Measurements from ENCODE around the gene PRKCB.

Gene PRKCB
- total RNA-seq: 221 to 232 reads per million in 2 donors

DNA sequence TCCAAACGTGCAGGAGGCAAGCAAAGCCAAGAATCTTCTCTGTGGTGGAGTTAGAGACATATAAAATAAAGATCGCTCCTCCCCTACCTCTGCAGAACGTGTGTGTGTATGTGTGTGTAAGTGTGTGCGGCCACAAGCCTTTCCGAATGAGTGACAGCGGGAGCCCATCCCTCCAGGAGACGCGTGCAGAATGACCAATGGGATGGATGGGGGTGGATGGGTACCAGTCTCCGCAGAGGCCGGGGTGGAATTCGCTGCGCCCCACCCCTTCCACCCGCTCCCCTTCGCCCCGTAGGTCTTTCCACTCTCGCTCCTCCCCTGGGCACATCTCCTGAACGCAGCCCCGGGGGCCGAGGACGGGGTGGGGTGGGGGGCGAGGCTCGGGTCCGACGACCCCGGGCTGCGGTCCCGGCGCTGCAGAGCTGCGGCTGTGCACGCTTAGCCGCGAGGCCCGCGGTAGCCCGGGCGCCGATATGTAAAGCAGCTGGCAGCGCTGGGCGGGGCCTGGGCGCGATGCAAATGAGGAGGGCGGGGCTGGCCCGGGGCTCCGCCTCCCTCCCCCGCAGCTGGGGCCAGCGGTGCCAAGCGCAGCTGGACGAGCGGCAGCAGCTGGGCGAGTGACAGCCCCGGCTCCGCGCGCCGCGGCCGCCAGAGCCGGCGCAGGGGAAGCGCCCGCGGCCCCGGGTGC lies at the start of gene PRKCB:
Gene PRKCB, plus strand, starts transcription at position 594 of the 688 bp plus-strand sequence.
- peak; percentile 88 for DNase-seq

DNA sequence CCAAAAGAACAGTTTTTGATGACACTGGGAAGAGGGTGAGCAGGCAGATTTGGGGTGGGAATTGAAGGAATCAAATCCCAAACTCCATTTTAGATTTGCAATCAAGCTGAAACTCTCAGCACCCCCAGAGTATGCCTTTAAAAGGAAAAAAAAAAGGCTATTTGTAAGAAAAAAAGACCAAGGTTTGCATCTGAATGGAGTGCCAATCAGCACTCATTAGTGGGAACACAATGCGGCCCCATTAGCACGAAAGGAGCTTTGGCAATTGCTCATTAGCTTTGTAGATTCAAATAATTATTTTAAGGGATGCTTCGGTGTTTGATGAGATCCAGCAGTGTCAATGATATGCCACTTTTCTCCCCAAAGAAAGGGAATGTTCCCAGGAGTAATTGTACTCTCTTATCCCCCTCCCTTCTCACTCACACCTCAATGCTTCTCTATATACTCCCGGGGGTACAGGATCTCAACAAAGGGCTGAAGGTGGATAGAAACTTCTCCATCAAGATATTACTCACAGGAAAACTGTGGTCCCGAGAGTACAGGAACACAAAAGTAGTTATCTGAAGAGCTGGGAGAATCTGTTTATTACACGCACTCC lies 48.7 kb upstream of the PRKCB start:
- no peak for DNase-seq

DNA sequence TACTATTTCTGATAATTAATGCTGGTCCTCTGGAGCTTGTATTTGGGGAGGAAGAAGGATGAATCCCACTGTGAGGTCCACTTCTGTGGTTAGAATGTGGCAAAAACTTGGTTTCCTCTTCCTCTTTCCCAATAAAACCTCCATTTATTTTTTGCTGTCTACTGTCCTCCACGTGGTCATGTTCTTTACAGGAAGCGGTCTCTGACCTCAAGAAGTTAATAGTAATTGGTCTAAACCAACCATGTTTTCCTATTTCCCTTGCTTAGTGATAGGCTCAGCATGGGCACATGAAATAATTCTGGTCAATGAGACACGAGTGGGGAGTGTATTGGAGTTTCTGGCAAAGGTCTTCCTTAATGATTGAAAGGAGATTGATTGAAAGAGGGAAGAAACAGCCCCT lies 47.1 kb upstream of the PRKCB start:
- DNase-seq: no peak

DNA sequence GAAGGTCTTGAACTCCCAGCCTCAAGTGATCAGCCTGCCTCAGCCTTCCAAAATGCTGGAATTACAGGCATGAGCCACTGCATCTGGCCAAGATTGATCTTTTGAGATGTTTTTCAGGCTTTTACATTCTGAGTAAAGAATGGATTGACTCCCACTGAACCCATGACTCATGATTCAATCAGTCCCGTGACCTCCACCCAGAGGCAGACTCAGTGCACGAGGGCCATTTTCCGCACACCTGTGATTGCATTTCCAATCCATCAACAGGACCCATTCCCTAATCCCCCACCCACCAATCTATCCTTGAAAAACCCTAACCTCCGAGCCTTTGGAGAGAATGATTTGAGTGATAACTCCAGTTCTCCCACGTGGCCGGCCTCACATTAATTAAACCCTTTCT lies 40.4 kb upstream of the PRKCB start:
- no peak for DNase-seq

GRCh38 chr16:23796941-23797340 lies 38.8 kb upstream of the PRKCB start:
- no peak for DNase-seq

GRCh38 chr16:23801378-23801777 lies 34.4 kb upstream of the PRKCB start:
- peak; percentile 82 for DNase-seq

DNA sequence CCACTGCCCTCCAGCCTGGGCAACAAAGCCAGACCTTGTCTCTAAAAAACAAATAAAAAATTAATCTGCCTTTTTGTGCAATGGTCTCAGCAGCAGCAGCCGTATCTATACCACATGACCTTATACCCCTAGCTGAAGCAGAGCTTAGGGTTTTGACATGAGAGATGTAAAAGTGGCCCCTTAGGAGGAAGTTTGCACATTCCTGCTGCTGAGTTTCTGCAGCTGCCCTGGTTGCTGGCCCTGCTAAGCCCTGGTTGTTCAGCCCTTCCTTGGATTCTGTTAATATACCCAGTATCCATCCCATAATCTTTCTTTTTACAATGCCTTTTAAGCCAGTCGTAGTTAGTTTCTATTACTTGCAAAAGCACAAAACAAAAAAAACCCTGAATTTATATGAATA lies 33.0 kb upstream of the PRKCB start:
- no peak for DNase-seq

DNA sequence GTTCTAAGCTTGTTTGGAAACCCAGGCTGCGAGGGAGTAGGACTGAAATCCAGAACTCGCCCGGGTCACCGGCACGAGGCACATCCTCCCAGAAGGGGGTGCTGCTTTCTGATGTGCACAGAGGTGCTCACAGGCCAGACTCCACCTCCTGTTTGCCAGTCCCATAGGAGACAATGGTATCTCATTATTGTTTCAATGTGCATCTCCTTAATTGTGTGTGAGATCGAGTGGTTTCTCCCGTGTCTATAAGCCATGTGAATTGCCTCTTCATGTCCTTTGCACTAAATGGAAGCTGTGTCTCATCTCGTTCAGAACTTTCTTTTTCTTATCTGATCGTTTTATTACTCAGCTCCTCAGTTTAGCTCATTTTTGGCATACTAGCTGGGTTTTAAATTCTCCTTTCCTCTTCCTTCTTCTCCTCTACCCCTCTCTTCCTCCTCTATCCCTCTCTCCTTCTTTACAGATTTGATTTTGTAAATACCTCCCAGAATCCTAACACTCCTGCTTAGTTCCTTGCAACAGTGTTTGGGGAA lies 32.1 kb upstream of the PRKCB start:
- peak; percentile 51 for DNase-seq

- no peak for DNase-seq
Observed at GRCh38 chr16:23807028-23807427, 28.8 kb upstream of the PRKCB start.

DNA sequence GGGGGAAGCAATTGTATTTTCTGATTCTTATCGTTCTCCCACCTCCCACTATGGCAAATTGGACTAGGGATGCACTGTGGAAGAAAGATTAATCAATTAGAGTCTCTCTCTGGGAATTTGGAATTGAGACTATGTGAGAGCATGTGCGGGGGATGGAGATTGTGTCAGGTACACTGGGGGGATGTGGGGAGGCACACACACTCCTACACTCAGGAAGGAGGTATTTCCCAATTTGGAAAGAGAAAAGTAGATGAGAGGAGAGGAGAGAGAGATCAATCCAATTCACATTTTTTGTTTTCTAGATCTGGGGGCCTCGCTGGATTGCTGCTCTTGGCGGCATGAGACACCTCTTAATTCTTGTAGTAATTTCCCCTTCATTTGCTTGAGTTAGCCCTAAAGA lies 14.3 kb upstream of the PRKCB start:
- DNase-seq: no peak

DNA sequence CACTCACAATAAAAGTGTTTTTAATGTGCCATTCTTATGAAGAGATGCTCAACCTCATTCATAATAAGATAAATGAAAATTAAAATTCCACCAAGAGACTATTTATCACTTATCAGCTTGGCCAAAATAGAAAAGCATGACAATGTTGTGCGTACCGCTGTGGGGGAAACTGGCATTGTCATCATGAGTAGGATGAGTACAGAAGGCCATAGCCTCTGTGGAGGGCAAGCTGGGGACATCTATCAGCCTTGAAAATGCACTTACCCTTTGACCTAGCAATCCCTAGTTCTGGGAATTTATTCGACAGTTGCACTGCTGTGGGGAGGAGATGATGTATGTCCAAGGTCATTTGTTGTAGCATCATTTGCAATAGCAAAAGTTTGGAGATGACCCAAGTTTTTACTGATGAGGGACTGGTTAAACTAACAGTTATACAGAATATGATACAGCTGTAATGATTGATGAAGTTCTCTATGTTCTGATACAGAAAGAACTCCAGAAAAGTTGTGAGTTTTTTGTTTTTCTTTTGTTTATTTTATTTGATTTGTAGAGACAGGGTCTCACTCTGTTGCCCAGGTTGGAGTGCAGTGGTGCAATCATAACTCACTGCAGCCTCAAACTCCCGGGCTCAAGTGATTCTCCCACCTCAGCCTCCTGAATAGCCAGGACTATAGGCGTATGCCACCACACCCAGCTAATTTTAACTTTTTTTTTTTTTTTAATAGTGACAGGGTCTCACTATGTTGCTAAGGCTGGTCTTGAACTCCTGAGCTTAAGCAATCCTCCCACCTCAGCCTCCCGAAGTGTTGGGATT lies 13.7 kb upstream of the PRKCB start:
- no peak for DNase-seq

GRCh38 chr16:23823475-23824384 lies 12.1 kb upstream of the PRKCB start:
- no peak for DNase-seq

DNA sequence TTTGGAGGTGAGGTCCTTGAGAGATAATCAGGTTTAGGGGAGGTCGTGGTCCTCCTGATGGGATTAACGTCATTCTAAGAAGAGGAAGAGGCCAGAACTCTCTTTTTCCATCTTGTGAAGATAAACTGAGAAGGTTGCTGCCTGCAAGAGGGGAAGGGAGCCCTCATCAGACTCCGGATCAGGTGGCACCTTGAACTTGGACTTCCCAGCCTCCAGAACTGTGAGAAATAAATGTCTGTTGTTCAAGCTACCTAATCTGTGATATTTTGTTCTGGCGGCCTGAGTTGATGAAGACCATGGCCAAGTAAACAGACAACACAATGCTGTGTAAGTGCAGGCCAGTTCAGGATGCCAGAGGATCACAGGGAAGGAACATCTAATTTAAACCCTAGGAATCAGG lies 10.9 kb upstream of the PRKCB start:
- DNase-seq: no peak

DNA sequence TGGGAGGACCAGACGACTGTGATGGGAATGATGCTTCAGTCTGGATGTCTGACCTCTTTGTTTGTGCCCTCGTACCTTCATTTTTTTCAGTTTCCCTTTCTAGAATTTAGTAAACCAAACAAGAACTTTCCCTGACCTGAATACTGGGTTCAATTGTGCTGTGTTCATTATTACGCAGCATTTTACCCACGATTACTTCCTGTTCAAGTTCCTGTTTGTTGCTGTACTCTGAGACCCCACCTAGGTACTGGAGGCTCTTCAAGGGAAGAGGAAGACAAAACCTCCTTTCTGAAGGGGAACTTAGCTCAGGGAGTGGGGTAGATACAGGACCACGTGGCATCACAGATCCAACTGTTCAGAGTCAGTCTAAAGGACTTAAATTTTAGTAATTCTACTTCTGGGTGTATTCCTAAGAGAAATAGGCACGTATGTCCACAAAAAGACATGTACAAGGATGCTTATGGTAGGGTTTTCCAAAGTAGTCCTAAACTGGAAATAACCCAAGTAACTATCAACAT lies 9.2 kb upstream of the PRKCB start:
- no peak for DNase-seq

GRCh38 chr16:23827057-23827456 lies 8.7 kb upstream of the PRKCB start:
- no peak for DNase-seq

DNA sequence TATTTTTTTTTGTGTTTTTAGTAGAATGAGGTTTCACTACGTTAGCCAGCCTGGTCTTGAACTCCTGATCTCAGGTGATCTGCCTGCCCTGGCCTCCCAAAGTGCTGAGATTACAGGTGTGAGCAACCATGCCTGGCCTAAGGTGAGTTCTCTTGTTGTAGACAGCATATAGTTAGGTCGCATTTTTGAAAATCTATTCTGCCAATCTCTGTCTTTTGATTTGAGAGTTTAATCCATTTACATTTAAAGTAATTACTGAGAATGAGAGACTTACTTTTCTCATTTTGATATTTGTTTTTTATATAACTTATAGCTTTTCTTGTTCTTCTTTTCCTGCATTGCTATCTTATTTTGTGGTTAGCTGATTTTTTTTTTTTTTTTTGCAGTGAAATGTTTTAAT lies 6.3 kb upstream of the PRKCB start:
- DNase-seq: no peak

GRCh38 chr16:23830276-23830675 lies 5.5 kb upstream of the PRKCB start:
- no peak for DNase-seq

GRCh38 chr16:23832882-23833281 lies 2.9 kb upstream of the PRKCB start:
- no peak for DNase-seq

DNA sequence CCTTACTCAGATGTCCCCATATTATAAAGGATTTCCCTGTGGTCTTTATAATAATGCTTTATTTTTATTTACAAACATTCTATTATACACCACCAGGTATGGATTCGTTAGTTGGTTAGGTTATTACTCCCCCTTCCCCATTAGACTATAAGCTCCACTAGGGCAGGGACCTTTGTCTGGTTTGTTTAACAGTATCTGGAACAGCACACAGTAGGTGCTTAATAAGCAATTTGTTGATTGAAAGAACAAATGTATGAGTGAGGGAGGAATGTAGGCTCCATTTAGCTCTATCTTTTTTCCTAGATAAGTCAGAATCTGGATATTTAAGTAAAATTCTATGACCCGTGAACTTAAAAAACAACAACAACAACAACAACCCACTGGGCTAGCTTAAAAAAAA lies 2.3 kb upstream of the PRKCB start:
- no peak for DNase-seq

DNA sequence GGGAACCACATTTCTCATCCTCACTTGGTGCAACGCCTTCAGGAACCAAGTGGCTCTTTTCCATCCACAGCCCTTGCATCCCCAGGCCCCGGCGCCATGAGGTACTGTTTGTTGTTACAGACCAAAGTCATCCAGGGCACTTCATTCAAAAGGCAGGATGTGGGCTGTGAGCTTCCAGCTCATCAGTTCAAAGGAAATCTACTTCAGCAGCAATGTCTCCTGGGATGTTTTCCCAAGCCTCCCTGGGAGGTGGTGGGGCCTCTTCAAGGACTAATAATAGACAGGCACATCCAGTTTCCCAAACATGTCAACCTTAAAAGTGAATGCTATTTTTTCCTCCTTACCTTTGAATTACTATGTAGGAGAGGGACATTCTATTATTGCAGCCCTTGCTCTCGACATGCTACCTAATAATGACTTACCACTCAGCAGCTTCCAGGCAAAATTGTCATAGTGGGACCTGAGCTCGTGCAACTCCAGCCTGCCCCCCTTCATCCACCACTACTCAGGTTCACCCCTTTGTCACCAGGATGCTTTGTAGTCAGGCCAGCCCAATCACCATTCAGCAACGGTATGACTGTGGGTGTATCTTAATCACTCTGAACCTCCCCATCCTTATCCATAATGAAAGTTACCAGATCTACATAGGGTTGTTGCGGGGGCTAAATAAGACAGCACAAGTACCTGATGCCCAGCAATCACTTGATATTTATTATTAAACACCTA lies 1.7 kb upstream of the PRKCB start:
- DNase-seq: no peak

DNA sequence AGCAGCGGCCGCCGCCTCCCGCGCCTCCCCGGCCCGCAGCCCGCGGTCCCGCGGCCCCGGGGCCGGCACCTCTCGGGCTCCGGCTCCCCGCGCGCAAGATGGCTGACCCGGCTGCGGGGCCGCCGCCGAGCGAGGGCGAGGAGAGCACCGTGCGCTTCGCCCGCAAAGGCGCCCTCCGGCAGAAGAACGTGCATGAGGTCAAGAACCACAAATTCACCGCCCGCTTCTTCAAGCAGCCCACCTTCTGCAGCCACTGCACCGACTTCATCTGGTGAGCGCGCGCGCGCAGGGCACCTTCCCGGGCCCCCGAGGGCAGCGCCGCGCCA lies 258 bp downstream of the PRKCB start:
- DNase-seq: no peak
